ENCODE results near the gene TRAPPC12. TPM values are rescaled to one million over a fixed set of nuclear protein-coding genes. Genes with fewer than 3 reads are reported as not detected.

Gene TRAPPC12
- total RNA-seq, 1 donor from 2014 or later: 98.7 TPM

DNA sequence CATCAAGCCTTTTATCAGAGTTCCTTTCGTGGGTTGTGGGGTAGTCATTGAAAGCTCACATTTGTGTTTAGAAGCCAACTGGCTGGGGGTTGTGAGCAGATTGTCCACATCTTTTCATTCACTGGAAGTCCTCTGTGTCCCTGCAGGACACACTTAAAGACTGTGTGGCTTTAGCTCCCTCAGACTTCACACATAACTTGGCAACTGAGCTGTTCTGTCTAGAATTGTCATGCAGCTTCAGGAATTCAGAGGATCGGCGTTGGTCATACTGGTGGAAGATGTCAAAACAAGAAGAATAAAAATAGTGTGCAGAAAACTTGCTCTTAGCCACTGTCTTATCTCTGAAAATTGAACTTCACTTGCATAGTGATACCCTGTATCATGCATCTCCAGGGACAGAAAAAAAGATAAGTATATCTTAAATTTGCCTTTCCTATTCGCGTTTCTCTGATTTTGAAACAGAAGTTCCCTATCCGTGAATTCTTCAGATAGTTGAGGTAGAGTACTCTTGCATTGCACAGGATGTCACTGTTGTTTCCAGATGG lies 49.6 kb downstream of the TRAPPC12 start:
- no peaks in the 10 kb centered on the region for H3K9me3 Mint-ChIP-seq
- H3K4me3 Mint-ChIP-seq: no peak overlapping the region
- no peak for DNase-seq (ENCODE audit: extremely low spot score, unreplicated experiment)
- no peak for TF ChIP-seq CTCF (conservative IDR thresholded peaks at IDR 0.05)
- peaks cover 19% of the 10 kb centered on the region for H3K36me3 Mint-ChIP-seq
- no peak overlapping the region for H3K27ac Mint-ChIP-seq
- no peaks in the 10 kb centered on the region for H3K27me3 Mint-ChIP-seq
- no peaks in the 10 kb centered on the region for H3K4me1 Mint-ChIP-seq (ENCODE audit: unreplicated experiment)

GRCh38 chr2:3430172-3430571 lies 50.7 kb downstream of the TRAPPC12 start:
- H3K27ac Mint-ChIP-seq: no peak overlapping the region
- DNase-seq (ENCODE audit: extremely low spot score, unreplicated experiment): no peak
- no peak for TF ChIP-seq CTCF (conservative IDR thresholded peaks at IDR 0.05)
- peaks cover 22% of the 10 kb centered on the region for H3K36me3 Mint-ChIP-seq
- H3K4me1 Mint-ChIP-seq (ENCODE audit: unreplicated experiment): no peaks in the 10 kb centered on the region
- H3K9me3 Mint-ChIP-seq: no peaks in the 10 kb centered on the region
- H3K27me3 Mint-ChIP-seq: no peaks in the 10 kb centered on the region
- no peak overlapping the region for H3K4me3 Mint-ChIP-seq

- Mint-ChIP-seq H3K9me3 (no peaks in the 10 kb centered on the region), H3K36me3 (peaks cover 22% of the 10 kb centered on the region), H3K4me3 (no peak overlapping the region), H3K27ac (no peak overlapping the region), H3K4me1 (ENCODE audit: unreplicated experiment) (no peaks in the 10 kb centered on the region), H3K27me3 (no peaks in the 10 kb centered on the region)
- no peak for TF ChIP-seq CTCF (conservative IDR thresholded peaks at IDR 0.05)
- DNase-seq (ENCODE audit: extremely low spot score, unreplicated experiment): no peak
Observed at GRCh38 chr2:3430740-3431490, 51.4 kb downstream of the TRAPPC12 start.

GRCh38 chr2:3432067-3432466 lies 52.6 kb downstream of the TRAPPC12 start:
- H3K27ac Mint-ChIP-seq: no peak overlapping the region
- no peaks in the 10 kb centered on the region for H3K27me3 Mint-ChIP-seq
- peaks cover 18% of the 10 kb centered on the region for H3K36me3 Mint-ChIP-seq
- H3K9me3 Mint-ChIP-seq: no peaks in the 10 kb centered on the region
- TF ChIP-seq CTCF (conservative IDR thresholded peaks at IDR 0.05): no peak
- H3K4me1 Mint-ChIP-seq (ENCODE audit: unreplicated experiment): no peaks in the 10 kb centered on the region
- DNase-seq (ENCODE audit: extremely low spot score, unreplicated experiment): no peak
- H3K4me3 Mint-ChIP-seq: no peak overlapping the region

DNA sequence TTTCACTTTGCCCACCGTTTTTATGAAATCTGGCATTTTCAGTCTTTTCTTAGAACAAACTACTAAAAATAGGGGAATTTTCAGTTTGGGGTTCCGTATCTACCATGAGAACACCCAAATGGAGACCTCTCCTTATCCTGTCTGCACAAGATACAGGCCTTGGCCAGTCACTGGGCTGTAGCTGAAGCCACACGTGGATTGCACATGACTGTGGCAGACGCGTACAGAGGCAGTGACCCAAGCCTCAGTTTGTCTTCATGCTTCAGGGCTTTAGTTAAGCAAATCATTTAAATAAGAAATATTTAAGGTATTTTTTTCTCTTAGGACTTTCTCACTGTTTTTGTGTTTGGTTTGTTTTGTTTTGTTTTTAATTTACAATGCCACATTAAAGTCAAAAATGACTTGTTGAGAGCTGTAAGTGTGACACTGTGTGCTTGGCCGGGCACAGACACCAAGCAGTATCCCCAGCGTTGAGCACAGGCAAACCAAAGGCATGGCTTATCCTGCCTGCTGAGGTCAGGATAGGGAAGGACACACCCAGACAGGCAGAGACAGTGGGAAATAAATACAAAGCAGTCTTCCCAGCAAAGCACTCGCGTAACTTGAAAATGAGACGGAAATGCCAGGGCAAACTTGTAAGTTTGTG lies 53.3 kb downstream of the TRAPPC12 start:
- Mint-ChIP-seq H3K27ac (no peak overlapping the region), H3K36me3 (peaks cover 16% of the 10 kb centered on the region), H3K4me3 (no peak overlapping the region), H3K27me3 (no peaks in the 10 kb centered on the region), H3K4me1 (ENCODE audit: unreplicated experiment) (no peaks in the 10 kb centered on the region), H3K9me3 (no peaks in the 10 kb centered on the region)
- no peak for DNase-seq (ENCODE audit: extremely low spot score, unreplicated experiment)
- no peak for TF ChIP-seq CTCF (conservative IDR thresholded peaks at IDR 0.05)

All from type B pancreatic cell (in vitro differentiated cells).